ENCODE data around the gene CNNM4.
"Not testable (repeated sequence)": the region's sequence is repeated elsewhere in the genome, so short reads cannot be mapped to it uniquely, and the experiment has no call there.

CNNM4 gene

GRCh38 chr2:96789245-96789617 is 28.5 kb downstream of the CNNM4 start:
- H3K4me3 ChIP-seq (ENCODE audit: low read depth, low read length) = no peak overlapping the region
- no peak for TF ChIP-seq CTCF (IDR thresholded peaks at IDR 0.05; ENCODE audit: insufficient read depth, low read depth, low read length, missing control alignments)
- DNase-seq (ENCODE audit: low read depth) = no peak

- H3K4me3 ChIP-seq (ENCODE audit: low read depth, low read length) = no peak overlapping the region
- TF ChIP-seq CTCF (IDR thresholded peaks at IDR 0.05; ENCODE audit: insufficient read depth, low read depth, low read length, missing control alignments) = no peak
- DNase-seq (ENCODE audit: low read depth) = no peak
These were observed 32.4 kb downstream of the CNNM4 start for GRCh38 chr2:96792772-96793749.

GRCh38 chr2:96795076-96795475 is 34.4 kb downstream of the CNNM4 start:
- no peak for DNase-seq (ENCODE audit: low read depth)
- H3K4me3 ChIP-seq (ENCODE audit: low read depth, low read length) = no peak overlapping the region
- TF ChIP-seq CTCF (IDR thresholded peaks at IDR 0.05; ENCODE audit: insufficient read depth, low read depth, low read length, missing control alignments) = no peak

- not testable (repeated sequence) for H3K4me3 ChIP-seq (ENCODE audit: low read depth, low read length); DNase-seq (ENCODE audit: low read depth)
These were observed 35.8 kb downstream of the CNNM4 start for GRCh38 chr2:96796497-96796896.

- H3K4me3 ChIP-seq (ENCODE audit: low read depth, low read length) = no peak overlapping the region
- no peak for TF ChIP-seq CTCF (IDR thresholded peaks at IDR 0.05; ENCODE audit: insufficient read depth, low read depth, low read length, missing control alignments)
- DNase-seq (ENCODE audit: low read depth) = no peak
These were observed 36.4 kb downstream of the CNNM4 start for GRCh38 chr2:96797066-96797625.

GRCh38 chr2:96798733-96799622 is 38.3 kb downstream of the CNNM4 start:
- TF ChIP-seq CTCF (IDR thresholded peaks at IDR 0.05; ENCODE audit: insufficient read depth, low read depth, low read length, missing control alignments) = no peak
- no peak overlapping the region for H3K4me3 ChIP-seq (ENCODE audit: low read depth, low read length)
- no peak for DNase-seq (ENCODE audit: low read depth)

GRCh38 chr2:96799623-96799935 is 38.9 kb downstream of the CNNM4 start:
- H3K4me3 ChIP-seq (ENCODE audit: low read depth, low read length) = no peak overlapping the region
- DNase-seq (ENCODE audit: low read depth) = no peak
- no peak for TF ChIP-seq CTCF (IDR thresholded peaks at IDR 0.05; ENCODE audit: insufficient read depth, low read depth, low read length, missing control alignments)
